Measurements from ENCODE around the gene CCNG1.

GRCh38 chr5:163424836-163425235, 12.6 kb upstream of the CCNG1 start:
- TF ChIP-seq, protein P1, sequence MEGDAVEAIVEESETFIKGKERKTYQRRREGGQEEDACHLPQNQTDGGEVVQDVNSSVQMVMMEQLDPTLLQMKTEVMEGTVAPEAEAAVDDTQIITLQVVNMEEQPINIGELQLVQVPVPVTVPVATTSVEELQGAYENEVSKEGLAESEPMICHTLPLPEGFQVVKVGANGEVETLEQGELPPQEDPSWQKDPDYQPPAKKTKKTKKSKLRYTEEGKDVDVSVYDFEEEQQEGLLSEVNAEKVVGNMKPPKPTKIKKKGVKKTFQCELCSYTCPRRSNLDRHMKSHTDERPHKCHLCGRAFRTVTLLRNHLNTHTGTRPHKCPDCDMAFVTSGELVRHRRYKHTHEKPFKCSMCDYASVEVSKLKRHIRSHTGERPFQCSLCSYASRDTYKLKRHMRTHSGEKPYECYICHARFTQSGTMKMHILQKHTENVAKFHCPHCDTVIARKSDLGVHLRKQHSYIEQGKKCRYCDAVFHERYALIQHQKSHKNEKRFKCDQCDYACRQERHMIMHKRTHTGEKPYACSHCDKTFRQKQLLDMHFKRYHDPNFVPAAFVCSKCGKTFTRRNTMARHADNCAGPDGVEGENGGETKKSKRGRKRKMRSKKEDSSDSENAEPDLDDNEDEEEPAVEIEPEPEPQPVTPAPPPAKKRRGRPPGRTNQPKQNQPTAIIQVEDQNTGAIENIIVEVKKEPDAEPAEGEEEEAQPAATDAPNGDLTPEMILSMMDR (IDR thresholded peaks at IDR 0.05; ENCODE audit: low read depth, low read length) = no peak
- TF ChIP-seq EZH2phosphoT487 (IDR thresholded peaks at IDR 0.05; ENCODE audit: low read depth) = no peak
